Measurements from ENCODE around the gene KLC1.

Gene KLC1

GRCh38 chr14:103730490-103731035 is 101.6 kb downstream of the KLC1 start:
- H3K4me3 Mint-ChIP-seq, result no peak overlapping the region
- H3K4me1 Mint-ChIP-seq, result peaks cover 5% of the 10 kb centered on the region
- no peak overlapping the region for H3K27ac Mint-ChIP-seq
- H3K36me3 Mint-ChIP-seq (ENCODE audit: low read depth), result peaks cover 36% of the 10 kb centered on the region
- no peaks in the 10 kb centered on the region for H3K9me3 Mint-ChIP-seq
- no peak for TF ChIP-seq CTCF (IDR thresholded peaks at IDR 0.05; ENCODE audit: unreplicated experiment in 3 of 3)
- no peaks in the 10 kb centered on the region for H3K27me3 Mint-ChIP-seq (ENCODE audit: low read depth)

GRCh38 chr14:103731481-103731880 is 102.5 kb downstream of the KLC1 start:
- no peak for TF ChIP-seq CTCF (IDR thresholded peaks at IDR 0.05; ENCODE audit: unreplicated experiment in 3 of 3)
- H3K4me3 Mint-ChIP-seq, result no peak overlapping the region
- peaks cover 5% of the 10 kb centered on the region for H3K4me1 Mint-ChIP-seq
- no peaks in the 10 kb centered on the region for H3K27me3 Mint-ChIP-seq (ENCODE audit: low read depth)
- no peaks in the 10 kb centered on the region for H3K9me3 Mint-ChIP-seq
- H3K27ac Mint-ChIP-seq, result no peak overlapping the region
- peaks cover 36% of the 10 kb centered on the region for H3K36me3 Mint-ChIP-seq (ENCODE audit: low read depth)

GRCh38 chr14:103731916-103732867 is 103.2 kb downstream of the KLC1 start:
- H3K27me3 Mint-ChIP-seq (ENCODE audit: low read depth), result no peaks in the 10 kb centered on the region
- peak overlapping the region in 1 of 3 experiments; percentile 85 for H3K27ac Mint-ChIP-seq
- no peaks in the 10 kb centered on the region for H3K9me3 Mint-ChIP-seq
- H3K4me3 Mint-ChIP-seq, result no peak overlapping the region
- peaks cover 36% of the 10 kb centered on the region for H3K36me3 Mint-ChIP-seq (ENCODE audit: low read depth)
- no peak for TF ChIP-seq CTCF (IDR thresholded peaks at IDR 0.05; ENCODE audit: unreplicated experiment in 3 of 3)
- peaks cover 5% of the 10 kb centered on the region for H3K4me1 Mint-ChIP-seq

GRCh38 chr14:103732868-103733620 is 104.0 kb downstream of the KLC1 start:
- H3K27me3 Mint-ChIP-seq (ENCODE audit: low read depth), result no peaks in the 10 kb centered on the region
- peaks cover 5% of the 10 kb centered on the region for H3K4me1 Mint-ChIP-seq
- H3K4me3 Mint-ChIP-seq, result no peak overlapping the region
- peaks cover 42% of the 10 kb centered on the region for H3K36me3 Mint-ChIP-seq (ENCODE audit: low read depth)
- peak overlapping the region in 1 of 3 experiments; percentile 85 for H3K27ac Mint-ChIP-seq
- no peaks in the 10 kb centered on the region for H3K9me3 Mint-ChIP-seq
- no peak for TF ChIP-seq CTCF (IDR thresholded peaks at IDR 0.05; ENCODE audit: unreplicated experiment in 3 of 3)

GRCh38 chr14:103733651-103734050 is 104.6 kb downstream of the KLC1 start:
- peaks cover 44% of the 10 kb centered on the region for H3K36me3 Mint-ChIP-seq (ENCODE audit: low read depth)
- H3K27me3 Mint-ChIP-seq (ENCODE audit: low read depth), result no peaks in the 10 kb centered on the region
- H3K9me3 Mint-ChIP-seq, result no peaks in the 10 kb centered on the region
- TF ChIP-seq CTCF (IDR thresholded peaks at IDR 0.05; ENCODE audit: unreplicated experiment in 3 of 3), result no peak
- peaks cover under 1% of the 10 kb centered on the region for H3K4me1 Mint-ChIP-seq
- H3K27ac Mint-ChIP-seq, result peak overlapping the region in 1 of 3 experiments; percentile 85
- H3K4me3 Mint-ChIP-seq, result no peak overlapping the region

Data from nephron (organoid).